NCI-H748 (cell line): ENCODE results near the gene TMEM62.
A peak's percentile ranks its signal among the peaks of the same experiment; 100 is the strongest.

ENCODE experiments used
- DNase-seq: peaks from one replicate; lab custom pipeline; 2025; ENCODE audit not compliant: unreplicated experiment; lab: John Stamatoyannopoulos, UW

Gene TMEM62

DNA sequence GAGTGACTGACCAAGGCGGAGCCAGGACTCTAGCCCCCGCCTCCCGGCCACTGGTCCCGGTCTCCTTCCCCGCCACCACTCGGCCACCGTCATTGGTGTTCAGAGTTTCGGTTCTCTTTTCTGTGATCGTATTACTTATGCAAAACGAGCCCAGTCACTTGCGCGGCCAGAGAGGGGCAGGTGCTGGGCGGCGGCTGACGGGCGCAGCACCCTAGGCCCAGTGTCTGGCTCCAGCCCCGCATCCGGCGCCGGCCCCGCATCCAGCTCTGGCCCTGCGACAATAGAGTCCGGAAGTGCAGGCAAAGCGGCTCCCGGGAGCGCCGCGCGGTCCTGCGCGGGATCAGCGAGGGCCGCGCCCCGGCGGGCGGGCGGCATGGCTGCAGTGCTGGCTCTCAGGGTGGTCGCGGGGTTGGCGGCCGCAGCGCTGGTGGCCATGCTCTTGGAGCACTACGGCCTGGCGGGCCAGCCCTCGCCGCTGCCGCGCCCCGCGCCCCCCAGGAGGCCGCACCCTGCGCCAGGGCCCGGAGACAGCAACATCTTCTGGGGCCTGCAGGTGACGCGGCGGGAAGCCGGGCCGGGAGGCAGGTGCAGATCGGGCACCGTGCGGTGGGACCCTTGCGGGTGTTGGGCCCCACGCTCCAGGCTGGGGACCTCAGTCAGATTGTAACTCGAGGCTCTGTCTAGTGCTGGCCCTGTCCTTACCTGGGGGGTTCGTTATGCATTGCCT is at the start of gene TMEM62:
TMEM62 (plus strand) TSS at position 157 of the 727 bp plus-strand sequence; CDS start at position 374, 217 bp downstream.
- DNase-seq = peak; percentile 75

- DNase-seq = no peak
These were observed 47.5 kb upstream of the TMEM62 start for GRCh38 chr15:43085921-43086320.

DNA sequence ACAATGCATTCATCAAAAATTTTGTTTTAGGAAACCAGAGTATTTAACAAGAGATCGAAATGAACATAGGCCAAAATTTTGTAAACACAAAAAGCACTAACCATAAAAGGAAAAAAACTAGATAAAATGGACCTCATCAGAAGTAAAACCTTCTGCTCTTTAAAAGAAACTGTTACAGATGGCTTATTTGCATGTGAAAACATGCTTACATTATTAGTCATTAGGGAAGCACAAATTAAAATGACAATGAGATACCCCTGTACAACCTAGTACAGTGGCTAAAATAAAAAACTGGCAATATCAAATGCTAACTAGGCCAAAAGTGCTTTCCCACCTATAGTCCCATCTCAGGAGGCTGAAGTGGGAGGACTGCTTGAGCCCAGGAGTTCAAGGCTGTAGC is 46.8 kb upstream of the TMEM62 start:
- no peak for DNase-seq

DNA sequence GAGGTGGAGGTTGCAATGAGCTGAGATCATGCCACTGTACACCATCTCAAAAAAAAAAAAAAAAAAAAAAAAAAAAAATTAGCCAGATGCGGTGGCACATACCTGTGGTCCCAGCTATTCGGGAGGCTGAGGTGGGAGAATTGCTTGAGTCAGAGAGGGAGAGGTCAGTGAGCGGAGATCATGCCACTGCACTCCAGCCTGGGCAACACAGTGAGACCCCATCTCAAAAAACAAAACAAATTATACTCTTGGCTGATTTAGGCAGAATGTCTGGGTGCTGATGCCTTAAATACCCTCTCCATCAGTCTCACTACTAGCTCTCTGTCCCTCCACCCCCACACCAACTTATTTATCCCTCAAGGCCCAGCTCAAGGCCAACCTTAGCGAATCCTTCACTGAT is 41.5 kb upstream of the TMEM62 start:
- DNase-seq = no peak

DNA sequence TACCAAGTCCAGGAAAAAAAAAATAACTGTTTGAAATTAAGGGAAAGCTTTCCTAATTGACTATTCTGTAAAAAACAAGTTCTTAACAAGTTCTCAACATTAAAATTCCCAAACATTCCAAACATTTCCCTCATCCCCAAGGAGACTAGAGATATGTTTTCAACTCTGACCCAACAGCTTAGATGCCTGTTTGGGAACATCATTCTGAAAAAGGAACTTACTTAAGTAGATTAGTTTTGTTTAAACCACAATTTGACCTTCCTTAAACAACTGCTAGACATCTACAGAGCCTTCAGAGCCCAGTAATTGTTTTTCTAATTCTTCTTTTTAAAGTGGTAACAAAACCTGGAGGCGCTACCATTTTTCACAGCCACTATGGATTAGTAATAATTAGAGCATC is 40.4 kb upstream of the TMEM62 start:
- DNase-seq = no peak

DNA sequence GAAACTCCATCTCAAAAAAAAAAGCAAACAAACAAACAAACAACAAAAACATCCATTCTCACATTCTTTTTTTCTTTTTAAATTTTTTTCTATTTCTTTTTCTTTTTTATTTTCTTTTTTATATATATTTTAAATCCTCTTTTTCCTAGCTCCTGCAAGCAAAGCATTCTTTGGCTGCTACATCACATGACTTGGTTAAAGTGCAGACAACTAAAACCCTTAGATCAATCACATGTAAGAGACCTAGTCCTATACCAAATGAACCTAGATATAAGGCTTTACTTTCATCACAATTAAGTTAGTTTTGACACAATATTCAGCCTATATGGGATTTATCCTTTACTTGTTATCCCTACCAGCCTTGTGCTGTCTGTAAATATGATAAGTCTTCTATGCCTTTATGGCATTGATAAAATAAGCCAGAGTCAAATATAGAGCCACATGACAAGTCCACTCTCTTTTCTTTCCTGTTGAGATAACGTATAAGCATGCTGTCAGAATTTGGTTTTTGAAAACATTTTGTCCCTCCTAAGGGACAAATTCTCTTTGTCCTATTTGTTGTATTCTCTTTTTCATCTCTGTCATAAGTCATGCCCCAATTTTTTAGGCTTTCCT is 38.9 kb upstream of the TMEM62 start:
- no peak for DNase-seq

DNA sequence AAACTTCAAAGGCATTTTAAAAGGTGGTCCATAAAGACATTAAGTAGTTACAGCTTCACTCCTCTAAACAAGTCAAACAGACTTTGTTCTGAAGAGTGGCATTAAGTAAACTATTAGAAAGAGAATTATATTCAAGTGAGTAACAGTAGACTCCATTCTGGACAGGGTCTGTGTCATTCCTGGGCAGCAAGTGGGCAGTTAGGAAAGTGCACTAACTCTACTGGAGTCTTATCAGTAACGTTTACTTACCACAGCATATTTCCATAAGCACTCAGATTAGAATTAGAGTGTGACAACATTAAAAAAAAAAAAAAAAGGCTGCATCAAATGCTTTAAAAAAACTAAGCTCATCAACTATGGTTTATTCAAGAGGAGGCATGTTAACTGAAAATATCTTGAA is 38.1 kb upstream of the TMEM62 start:
- DNase-seq = no peak

DNA sequence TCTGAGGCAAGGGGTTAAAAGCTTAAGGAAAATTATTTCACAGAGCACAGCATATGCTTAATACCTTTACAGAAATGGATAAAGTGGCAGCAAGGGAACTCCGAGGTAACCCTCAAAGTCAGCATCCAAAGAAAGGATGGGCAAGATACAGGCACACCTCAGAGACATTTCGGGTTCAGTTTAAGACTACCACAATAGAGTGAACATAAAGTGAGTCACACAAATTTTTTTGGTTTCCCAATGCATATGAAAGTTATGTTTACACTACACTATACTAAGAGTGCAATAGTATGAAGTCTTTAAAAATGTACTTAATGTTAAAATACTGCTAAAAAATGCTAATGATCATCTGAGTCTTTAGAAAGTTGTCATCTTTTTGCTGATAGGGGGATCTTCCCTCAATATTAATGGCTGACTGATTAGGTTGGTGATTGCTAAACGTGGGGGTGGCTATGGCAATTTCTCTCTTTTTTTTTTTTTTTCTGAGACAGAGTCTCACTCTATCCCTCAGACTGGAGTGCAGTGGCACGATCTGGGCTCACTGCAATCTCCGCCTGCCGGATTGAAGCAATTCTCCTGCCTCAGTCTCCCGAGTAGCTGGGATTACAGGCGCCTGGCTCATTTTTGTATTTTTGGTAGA is 37.6 kb upstream of the TMEM62 start:
- DNase-seq = no peak

DNA sequence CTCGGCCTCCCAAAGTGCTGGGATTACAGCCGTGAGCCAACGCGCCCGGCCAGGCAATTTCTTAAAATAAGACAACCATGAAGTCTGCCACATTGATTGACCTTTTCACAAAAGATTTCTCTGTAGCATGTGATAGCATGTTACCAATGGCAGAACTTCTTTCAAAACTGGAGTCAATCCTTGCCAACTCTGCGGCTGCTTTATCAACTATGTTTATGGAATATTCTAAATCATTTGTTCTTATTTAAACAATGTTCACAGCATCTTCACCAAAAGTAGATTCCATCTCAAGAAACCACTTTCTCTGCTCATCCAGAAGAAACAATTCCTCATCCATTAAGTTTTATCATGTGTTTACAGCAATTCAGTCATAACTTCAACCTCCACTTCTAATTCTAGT is 37.0 kb upstream of the TMEM62 start:
- DNase-seq = no peak

GRCh38 chr15:43099105-43099845 is 34.1 kb upstream of the TMEM62 start:
- DNase-seq = no peak

- DNase-seq = no peak
These were observed 32.4 kb upstream of the TMEM62 start for GRCh38 chr15:43100971-43101370.

DNA sequence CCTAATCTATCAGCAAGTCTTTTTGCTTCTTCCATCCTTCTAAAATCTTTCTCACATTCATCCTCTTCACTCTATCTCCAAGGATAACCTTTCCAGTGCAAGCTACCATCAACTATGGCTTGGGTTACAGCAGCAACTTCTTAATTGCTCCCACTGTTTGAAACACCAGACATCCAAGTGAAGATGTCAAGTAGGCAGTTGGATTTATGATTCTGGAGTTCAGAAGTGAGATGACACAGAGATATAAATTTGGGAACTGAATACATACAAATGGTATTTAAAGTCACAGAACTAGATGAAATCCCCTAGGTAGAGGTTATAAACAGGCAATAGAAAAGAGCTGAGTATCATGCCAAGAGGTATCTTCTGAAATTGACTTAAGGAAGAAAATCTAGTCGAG is 31.2 kb upstream of the TMEM62 start:
- no peak for DNase-seq

DNA sequence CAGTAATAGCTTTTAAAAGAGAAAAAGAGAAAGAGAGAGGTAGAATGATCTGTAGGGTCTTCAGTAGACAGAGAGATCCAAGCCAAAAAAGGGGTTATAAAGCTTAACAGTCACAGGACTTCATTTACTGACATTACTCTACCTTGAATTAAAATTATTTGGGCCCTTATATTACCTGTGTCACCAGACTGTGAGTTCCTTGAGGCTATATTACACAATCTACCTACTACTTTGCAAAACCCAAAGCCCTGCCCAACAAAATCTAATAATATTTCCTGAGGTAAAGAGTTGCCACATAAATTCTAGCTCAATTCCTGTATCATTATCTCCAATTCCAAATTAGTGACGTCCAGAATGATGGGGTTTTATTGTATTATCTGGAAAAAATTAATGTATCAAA is 29.5 kb upstream of the TMEM62 start:
- DNase-seq = no peak

GRCh38 chr15:43104426-43104825 is 29.0 kb upstream of the TMEM62 start:
- no peak for DNase-seq

DNA sequence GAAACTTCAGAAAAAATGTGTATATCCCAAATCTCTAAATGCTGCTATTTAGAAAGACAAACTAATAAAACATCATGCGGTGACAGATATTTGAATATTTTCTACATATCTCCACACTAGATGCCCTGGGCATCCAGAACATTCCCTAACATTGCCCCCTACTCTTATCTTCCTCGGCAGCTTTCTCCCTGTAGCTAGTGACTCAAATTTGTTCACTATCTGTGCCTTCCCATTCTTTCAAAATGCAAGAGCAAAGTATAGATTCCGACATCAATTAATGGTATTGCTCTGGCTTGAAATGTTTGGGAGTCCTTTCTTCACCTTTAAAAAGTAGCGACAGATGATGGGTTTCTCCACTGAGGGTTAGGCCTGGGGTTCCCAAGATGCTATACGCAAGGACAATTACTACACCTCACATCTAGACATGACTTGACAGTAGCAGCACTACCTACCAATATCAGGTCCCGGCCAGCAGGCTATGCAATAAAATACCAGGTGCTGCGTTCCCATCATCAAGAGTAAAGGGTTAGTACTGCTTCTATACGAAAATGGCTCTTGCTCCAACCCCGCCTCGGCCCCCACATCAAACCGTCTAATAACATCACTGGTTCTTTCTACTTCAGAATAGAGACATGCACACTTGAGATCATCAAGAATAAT is 28.2 kb upstream of the TMEM62 start:
- peak; percentile 47 for DNase-seq

GRCh38 chr15:43105778-43106485 is 27.5 kb upstream of the TMEM62 start, which contains the start of gene UBR1:
TSS of gene UBR1 (minus strand) at chr15:43106038. CDS start at chr15:43106022, 16 bp downstream.
- peak; percentile 90 for DNase-seq

DNA sequence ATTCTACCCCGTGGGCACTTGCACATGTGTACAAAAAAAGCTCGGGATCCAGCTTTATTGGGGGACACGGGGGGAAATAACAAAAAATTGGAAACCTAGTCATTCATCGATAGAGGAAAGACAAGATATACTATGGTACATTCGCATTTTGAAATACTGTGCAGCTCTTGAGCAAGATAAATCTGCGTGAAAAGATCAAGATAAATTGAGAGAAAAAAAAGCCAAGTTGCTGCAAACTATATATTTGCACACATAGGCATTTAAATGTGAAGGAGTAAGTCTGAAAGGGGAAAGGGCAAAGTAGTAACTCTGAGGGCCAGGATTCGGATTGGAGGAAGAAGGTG is 26.9 kb upstream of the TMEM62 start:
- DNase-seq = no peak

DNA sequence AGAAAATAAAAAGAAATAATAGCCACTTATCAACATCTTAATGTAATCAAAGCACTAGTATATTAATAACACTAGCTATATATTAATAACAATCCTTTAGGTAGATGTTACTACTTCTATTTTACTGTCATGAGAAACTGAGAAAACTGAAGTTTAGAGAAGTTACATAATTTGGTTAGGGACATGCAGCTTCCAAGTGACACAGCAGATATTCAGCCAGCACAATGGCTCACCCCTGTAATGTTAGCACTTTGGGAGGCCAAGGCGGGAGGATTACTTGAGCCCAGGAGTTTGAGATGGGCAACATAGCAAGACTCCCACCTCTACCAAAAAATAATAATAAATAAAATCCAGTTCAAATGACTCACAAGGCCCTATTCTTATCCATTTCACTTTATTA is 25.6 kb upstream of the TMEM62 start:
- no peak for DNase-seq

DNA sequence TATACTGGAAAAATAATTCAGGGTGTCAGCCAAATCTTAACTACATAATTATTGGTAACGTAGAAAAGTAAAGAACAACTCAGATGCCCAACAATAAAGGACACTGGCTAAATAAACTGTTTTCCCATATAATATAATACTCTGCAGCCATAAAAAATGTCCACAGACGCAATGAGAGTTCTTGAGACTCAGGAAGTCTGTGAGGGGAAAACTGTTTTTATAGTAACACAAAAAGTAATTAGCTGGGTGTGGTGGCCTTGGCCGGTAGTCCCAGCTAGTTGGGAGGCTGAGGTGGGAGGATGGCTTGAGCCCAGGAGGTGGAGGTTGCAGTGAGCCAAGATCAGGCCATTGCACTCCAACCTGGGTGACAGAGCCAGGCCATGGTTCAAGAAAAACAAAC is 22.0 kb upstream of the TMEM62 start:
- DNase-seq = peak; percentile 7

DNA sequence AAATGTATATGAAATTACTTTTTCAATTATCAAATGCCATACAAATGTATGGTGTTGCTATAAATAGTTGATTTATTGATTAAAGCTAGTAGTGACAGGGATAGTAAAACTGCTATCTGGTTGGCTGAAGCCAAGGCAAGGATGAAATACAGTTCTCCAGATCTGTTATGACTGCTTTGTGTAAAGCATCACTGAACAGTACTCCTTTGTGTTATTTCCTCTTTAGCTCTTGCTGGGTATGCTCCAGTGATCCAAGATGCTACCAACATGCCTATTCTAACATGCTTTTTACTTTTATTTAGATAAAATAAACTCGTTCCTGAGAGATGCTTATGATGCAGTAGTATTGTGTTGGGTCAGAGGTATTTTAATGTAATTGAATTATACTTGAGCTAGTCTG is 15.1 kb upstream of the TMEM62 start:
- no peak for DNase-seq

DNA sequence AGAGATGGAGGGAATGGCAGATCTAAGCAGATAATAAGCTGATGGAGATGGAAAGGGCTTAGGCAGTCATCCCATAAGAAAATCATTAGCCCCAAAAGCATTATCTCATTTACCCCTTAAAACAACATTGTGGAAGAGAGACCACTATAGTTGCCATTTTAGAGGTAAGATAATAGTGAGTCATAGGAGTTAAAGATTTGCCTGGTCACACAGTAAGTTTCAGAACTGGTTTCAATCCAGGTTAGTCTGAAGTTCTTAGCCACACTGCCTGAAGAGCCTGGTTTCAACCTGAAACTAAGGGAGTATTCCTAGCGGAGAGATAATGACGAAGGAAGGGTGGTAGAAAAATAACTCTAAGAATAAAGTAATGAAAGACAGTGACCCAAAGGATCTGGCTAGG is 14.6 kb upstream of the TMEM62 start:
- DNase-seq = no peak
